ENCODE measurements around the gene ACSM6. TPM values are rescaled to one million over a fixed set of nuclear protein-coding genes. Genes with fewer than 3 reads are reported as not detected.

ACSM6 gene
- total and polyA plus RNA-seq, 2 of the 8 experiments (the other 6 are each of a cell fraction or from before 2014, with no cell fraction given): 0.33 TPM; not detected in 1

GRCh38 chr10:95183271-95184230, 10.5 kb upstream of the ACSM6 start:
- no peak overlapping the region for H3K14ac ChIP-seq (ENCODE audit: insufficient read length)
- H3K79me2 ChIP-seq (ENCODE audit: control insufficient read depth in 1 of 2, insufficient read depth in 2 of 2, low read length in 2 of 2): no peaks in the 10 kb centered on the region
- peak overlapping the region; percentile 57 to 72 for H3K4me2 ChIP-seq (ENCODE audit: insufficient read depth in 1 of 2, low read depth in 2 of 2, low read length in 2 of 2)
- H3K4me3 ChIP-seq (ENCODE audit: extremely low read depth in 1 of 4, insufficient read depth in 2 of 4, low read depth in 3 of 4, low read length in 4 of 4): peak overlapping the region; percentile 45 to 67 (median 62)
- peak overlapping the region; percentile 89; the same call in 1 of the 2 replicates for H4K8ac ChIP-seq (ENCODE audit: extremely low read depth, insufficient read depth, low read length)
- H3K18ac ChIP-seq (ENCODE audit: extremely low read depth, low read length): peak overlapping the region; percentile 89
- WGBS, 2 experiments (ENCODE audit: extremely low coverage in 1 of 2, insufficient coverage in 1 of 2, insufficient read length in 1 of 2, insufficient replicate concordance in 2 of 2, low coverage in 1 of 2, low lambda C conversion rate in 2 of 2, missing lambda C conversion rate in 1 of 2): 11% methylated on average over 77 of the region's 85 CpGs; no CpG with 5 or more reads in 1 of the 2 experiments
- H2BK20ac ChIP-seq (ENCODE audit: low read length): 0 out of 2 replicates have a peak overlapping the region, but pooled peaks have one; percentile 52
- H3K36me3 ChIP-seq (ENCODE audit: control insufficient read depth in 2 of 4, insufficient read depth in 4 of 4, low read length in 3 of 4): no peaks in the 10 kb centered on the region
- H3K23me2 ChIP-seq (ENCODE audit: low read depth, low read length): no peaks in the 10 kb centered on the region; the same call in 1 of the 2 replicates
- CTCF ChIA-PET (ENCODE audit: partially characterized antibody): interaction anchor here (0.7 to 10.3 kb wide), 13 partner anchors 12 to 179 kb away, joined by 3 to 90 read pairs (median 3); no protein-coding TSS in a partner anchor
- H3K9me3 ChIP-seq (ENCODE audit: insufficient read depth in 2 of 2, low read depth in 1 of 2, low read length in 1 of 2): no peaks in the 10 kb centered on the region
- H3K23ac ChIP-seq (ENCODE audit: insufficient read length): no peak overlapping the region
- DNase-seq (ENCODE audit: low read depth in 1 of 2, low spot score in 2 of 2): peak; percentile 51 to 96
- H4K5ac ChIP-seq (ENCODE audit: insufficient read length, low read depth, low read length): peak overlapping the region; percentile 95
- no peaks in the 10 kb centered on the region for H3K27me3 ChIP-seq (replicated peaks in 1 of 4; ENCODE audit: control insufficient read depth in 3 of 4, extremely low read depth in 1 of 4, insufficient read depth in 3 of 4, low read length in 3 of 4)
- peak overlapping the region; percentile 71 for H3K27ac ChIP-seq (ENCODE audit: low read depth, low read length)
- peak overlapping the region; percentile 66 to 87 (median 73); a peak in 6 of 7 replicates for H3K9ac ChIP-seq (replicated peaks in 1 of 4; ENCODE audit: extremely low read depth in 1 of 4, low read depth in 3 of 4, low read length in 3 of 4)
- H3K4ac ChIP-seq (replicated peaks; ENCODE audit: insufficient read length, low read depth, low read length): no peak overlapping the region
- H2AK5ac ChIP-seq (ENCODE audit: low read depth, low read length): no peak overlapping the region
- no peaks in the 10 kb centered on the region for H3K79me1 ChIP-seq (ENCODE audit: low read depth, low read length)
- H4K91ac ChIP-seq (replicated peaks; ENCODE audit: insufficient read length, low read length): peak overlapping the region; percentile 71
- peak overlapping the region; percentile 92; the same call in 1 of the 2 replicates for H2BK5ac ChIP-seq (ENCODE audit: low read depth, low read length)
- peak overlapping the region; percentile 88 for H2BK12ac ChIP-seq (ENCODE audit: low read depth, low read length)
- POLR2A ChIA-PET (ENCODE audit: partially characterized antibody): interaction anchor here (0.9 to 2.4 kb wide), 4 partner anchors 11 to 47 kb away, joined by 3 to 10 read pairs (median 4); no protein-coding TSS in a partner anchor
- peak overlapping the region; percentile 63; the same call in 1 of the 2 replicates for H2BK15ac ChIP-seq (ENCODE audit: low read length)
- H2BK120ac ChIP-seq (replicated peaks; ENCODE audit: low read depth, low read length): no peak overlapping the region
- no peak for FAIRE-seq
- peak overlapping the region; percentile 67 for H3K56ac ChIP-seq (replicated peaks; ENCODE audit: insufficient read length, low read depth, low read length)
- H4K20me1 ChIP-seq (replicated peaks in 1 of 2; ENCODE audit: control insufficient read depth in 1 of 2, insufficient read depth in 2 of 2, low read length in 2 of 2): no peaks in the 10 kb centered on the region
- peaks cover 0 to 4% (median 0%) of the 10 kb centered on the region in 4 experiments; a peak in 2 of 7 replicates for H3K4me1 ChIP-seq (replicated peaks in 1 of 4; ENCODE audit: control insufficient read depth in 3 of 4, insufficient read depth in 4 of 4, low read length in 3 of 4)
- H2AFZ ChIP-seq (ENCODE audit: low read length): no peak overlapping the region; the same call in 1 of the 2 replicates
- no peak for TF ChIP-seq EZH2 (IDR thresholded peaks at IDR 0.05; ENCODE audit: low read depth, low read length, severe bottlenecking)
- TF ChIP-seq ASH2L (IDR thresholded peaks at IDR 0.05; ENCODE audit: low read length): peak; percentile 95
- peak; percentile 59 for TF ChIP-seq PHF8 (conservative IDR thresholded peaks at IDR 0.05; ENCODE audit: low read depth, low read length)
- 0 out of 2 replicates have a peak, but pooled peaks have one; percentile 56 for TF ChIP-seq YY1 (IDR thresholded peaks at IDR 0.05; ENCODE audit: low read depth, low read length)
- peak; percentile 76 to 83 for TF ChIP-seq RAD21 (IDR thresholded peaks at IDR 0.05 in 1 of 2, conservative IDR thresholded peaks at IDR 0.05 in 1 of 2; ENCODE audit: low read depth in 2 of 2, low read length in 2 of 2)
- TF ChIP-seq USF2 (IDR thresholded peaks at IDR 0.05; ENCODE audit: low read length): 0 out of 2 replicates have a peak, but pooled peaks have one; percentile 17
- 0 out of 4 replicates have a peak, but pooled peaks of 1 of the 2 experiments have one; percentile 27 for TF ChIP-seq SIN3A (conservative IDR thresholded peaks at IDR 0.05 in 1 of 2, IDR thresholded peaks at IDR 0.05 in 1 of 2; ENCODE audit: low read depth in 1 of 2, low read length in 2 of 2)
- peak; percentile 71; the same call in 1 of the 2 replicates for TF ChIP-seq BACH1 (IDR thresholded peaks at IDR 0.05; ENCODE audit: low read length)

Data from H1 (cell line).